ENCODE results near the gene SKI.
"Not testable (repeated sequence)": the region's sequence is repeated elsewhere in the genome, so short reads cannot be mapped to it uniquely, and the experiment has no call there.

SKI gene

DNA sequence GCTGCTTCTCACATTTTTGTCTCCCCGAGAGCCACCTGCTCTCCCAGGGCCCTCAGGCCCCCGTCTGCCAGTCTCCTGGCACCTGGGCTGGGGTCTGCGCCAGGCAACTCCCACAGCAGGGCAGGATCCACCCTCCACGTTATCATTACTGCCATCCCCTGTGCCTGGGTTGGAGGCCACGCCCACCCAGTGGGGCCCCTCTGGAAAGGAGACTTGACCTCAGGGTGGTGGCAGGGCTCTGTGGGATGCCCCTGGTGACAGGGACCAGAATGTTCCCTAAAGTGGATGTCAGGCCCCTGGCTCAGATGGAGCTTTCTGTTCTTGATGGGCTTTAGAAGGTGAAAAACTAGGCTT lies 66.6 kb downstream of the SKI start:
- H3K4me3 ChIP-seq (ENCODE audit: low read depth, low read length), result no peak overlapping the region
- in situ Hi-C loops (cut with HindIII; ENCODE audit: low pct_ligation_motif_present, low sequenced_read_pairs), result no loop called here
- H3K36me3 ChIP-seq (replicated peaks), result no peaks in the 10 kb centered on the region
- H3K27me3 ChIP-seq (replicated peaks), result no peaks in the 10 kb centered on the region
- TF ChIP-seq, protein P1, sequence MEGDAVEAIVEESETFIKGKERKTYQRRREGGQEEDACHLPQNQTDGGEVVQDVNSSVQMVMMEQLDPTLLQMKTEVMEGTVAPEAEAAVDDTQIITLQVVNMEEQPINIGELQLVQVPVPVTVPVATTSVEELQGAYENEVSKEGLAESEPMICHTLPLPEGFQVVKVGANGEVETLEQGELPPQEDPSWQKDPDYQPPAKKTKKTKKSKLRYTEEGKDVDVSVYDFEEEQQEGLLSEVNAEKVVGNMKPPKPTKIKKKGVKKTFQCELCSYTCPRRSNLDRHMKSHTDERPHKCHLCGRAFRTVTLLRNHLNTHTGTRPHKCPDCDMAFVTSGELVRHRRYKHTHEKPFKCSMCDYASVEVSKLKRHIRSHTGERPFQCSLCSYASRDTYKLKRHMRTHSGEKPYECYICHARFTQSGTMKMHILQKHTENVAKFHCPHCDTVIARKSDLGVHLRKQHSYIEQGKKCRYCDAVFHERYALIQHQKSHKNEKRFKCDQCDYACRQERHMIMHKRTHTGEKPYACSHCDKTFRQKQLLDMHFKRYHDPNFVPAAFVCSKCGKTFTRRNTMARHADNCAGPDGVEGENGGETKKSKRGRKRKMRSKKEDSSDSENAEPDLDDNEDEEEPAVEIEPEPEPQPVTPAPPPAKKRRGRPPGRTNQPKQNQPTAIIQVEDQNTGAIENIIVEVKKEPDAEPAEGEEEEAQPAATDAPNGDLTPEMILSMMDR (IDR thresholded peaks at IDR 0.05; ENCODE audit: low read depth, low read length, missing control alignments), result no peak
- no peak for DNase-seq
- no peak overlapping the region for H3K27ac ChIP-seq

DNA sequence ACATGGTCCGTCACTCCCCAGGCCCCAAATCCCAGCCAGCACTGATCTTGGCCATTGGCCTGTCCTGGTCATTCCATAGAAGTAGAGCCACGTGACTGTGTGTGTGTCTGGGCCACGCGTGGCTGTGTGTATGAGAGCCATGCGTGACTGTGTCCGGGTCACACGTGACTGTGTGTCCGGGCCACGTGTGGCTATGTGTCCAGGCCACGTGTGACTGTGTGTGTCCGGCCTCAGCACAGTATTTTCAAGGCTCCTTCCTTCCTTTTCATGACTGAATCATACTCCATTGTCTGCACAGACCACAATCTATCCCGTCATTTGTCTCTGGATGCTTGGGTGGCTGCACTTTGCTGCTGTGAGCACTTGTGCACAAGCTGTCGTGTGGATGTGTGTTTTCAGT lies 67.4 kb downstream of the SKI start:
- Histone ChIP-seq H3K27me3 (replicated peaks) (no peaks in the 10 kb centered on the region), H3K4me3 (ENCODE audit: low read depth, low read length) (no peak overlapping the region)
- in situ Hi-C loops (cut with HindIII; ENCODE audit: low pct_ligation_motif_present, low sequenced_read_pairs), result no loop called here

DNA sequence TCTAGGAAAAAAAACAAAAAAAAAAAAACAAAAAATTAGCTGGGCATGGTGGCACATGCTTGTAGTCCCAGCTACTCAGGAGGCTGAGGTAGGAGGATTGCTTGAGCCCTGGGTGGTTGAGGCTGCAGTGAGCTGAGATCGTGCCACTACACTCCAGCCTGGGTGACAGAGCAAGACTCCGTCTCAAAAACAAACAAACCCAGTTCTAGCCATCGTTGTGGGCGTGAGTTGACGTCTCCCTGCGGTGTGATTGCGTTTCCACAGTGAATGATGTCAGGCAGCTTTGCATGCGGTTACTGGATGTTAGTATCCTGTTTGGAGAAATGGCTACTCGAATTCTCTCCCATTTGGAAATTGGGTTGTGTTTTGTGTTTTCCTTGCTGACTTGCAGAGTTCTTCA lies 68.1 kb downstream of the SKI start:
- peak; percentile 75 for DNase-seq
- in situ Hi-C loops (cut with HindIII; ENCODE audit: low pct_ligation_motif_present, low sequenced_read_pairs); H3K36me3 ChIP-seq (replicated peaks); H3K4me3 ChIP-seq (ENCODE audit: low read depth, low read length); H3K27me3 ChIP-seq (replicated peaks): not testable (repeated sequence)
- H3K27ac ChIP-seq, result peak overlapping the region; percentile 4

More for the DNA sequence above, 67.4 kb downstream of the SKI start:
- TF ChIP-seq, protein P1 (IDR thresholded peaks at IDR 0.05; ENCODE audit: low read depth, low read length, missing control alignments), result no peak
- H3K27ac ChIP-seq, result no peak overlapping the region
- DNase-seq, result no peak
- H3K36me3 ChIP-seq (replicated peaks), result no peaks in the 10 kb centered on the region

DNA sequence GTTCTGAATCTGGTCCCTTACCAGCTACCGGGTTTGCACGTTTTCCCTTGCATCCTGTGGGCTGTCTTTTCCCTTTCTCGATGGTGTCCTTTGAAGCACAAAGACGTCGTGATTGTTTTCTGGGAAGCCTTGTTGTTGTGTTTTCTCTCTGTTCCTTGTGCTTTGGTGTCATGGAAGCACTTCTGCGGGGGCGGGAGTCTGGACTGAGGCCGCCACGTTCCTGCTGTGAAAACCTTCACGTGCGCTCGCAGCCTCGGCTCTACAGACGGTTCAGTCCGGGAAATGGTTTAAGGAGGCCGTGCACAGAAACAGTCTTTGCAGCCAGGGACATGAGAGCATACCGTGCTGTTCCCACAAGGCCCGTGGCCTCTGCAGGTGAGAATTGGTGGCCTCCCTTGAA lies 68.5 kb downstream of the SKI start:
- in situ Hi-C loops (cut with HindIII; ENCODE audit: low pct_ligation_motif_present, low sequenced_read_pairs), result no loop called here
- TF ChIP-seq, protein P1 (IDR thresholded peaks at IDR 0.05; ENCODE audit: low read depth, low read length, missing control alignments), result no peak
- no peak for DNase-seq
- H3K27me3 ChIP-seq (replicated peaks), result no peaks in the 10 kb centered on the region
- peak overlapping the region; percentile 4 for H3K27ac ChIP-seq
- no peak overlapping the region for H3K4me3 ChIP-seq (ENCODE audit: low read depth, low read length)
- H3K36me3 ChIP-seq (replicated peaks), result no peaks in the 10 kb centered on the region

DNA sequence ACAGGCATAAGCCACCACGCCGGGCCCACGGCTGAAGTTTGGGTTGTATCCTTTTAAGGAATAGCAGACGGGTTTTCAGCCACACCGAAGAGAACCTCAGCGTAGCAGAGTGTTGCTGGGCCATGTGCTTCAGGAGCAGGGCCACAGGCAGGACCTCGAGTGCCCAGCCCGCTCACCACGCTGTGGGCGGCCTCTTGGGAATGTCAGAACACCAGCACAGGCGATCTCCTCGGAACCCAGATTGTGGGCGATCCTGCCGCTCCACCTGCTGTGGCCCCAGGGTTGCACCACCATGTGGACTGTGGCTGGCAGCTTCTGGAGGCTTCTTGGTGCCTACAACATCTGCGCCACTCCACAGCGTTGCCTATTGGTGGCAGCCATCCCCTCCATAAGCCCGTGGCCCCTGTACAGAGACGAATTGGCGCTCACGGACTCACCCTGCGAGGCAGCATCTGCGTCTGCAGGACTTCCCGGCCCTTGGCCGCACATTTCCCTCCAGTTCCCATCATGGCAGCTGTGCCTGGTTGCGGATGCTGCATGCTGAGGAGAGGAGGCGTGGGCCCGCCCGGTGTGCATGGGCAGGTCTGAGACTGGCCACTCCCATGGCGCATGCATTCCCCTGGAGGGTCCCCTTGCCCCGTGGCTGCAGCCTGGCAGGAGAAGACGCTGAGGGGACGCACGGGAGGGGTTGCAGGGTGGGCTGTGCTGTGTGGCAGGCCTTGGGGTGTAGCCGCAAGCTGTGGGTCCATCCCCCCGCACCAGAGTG lies 69.3 kb downstream of the SKI start:
- TF ChIP-seq, protein P1 (IDR thresholded peaks at IDR 0.05; ENCODE audit: low read depth, low read length, missing control alignments), result no peak
- no peak for DNase-seq
- Histone ChIP-seq H3K36me3 (replicated peaks) (no peaks in the 10 kb centered on the region), H3K27ac (no peak overlapping the region), H3K27me3 (replicated peaks) (no peaks in the 10 kb centered on the region), H3K4me3 (ENCODE audit: low read depth, low read length) (no peak overlapping the region)
- in situ Hi-C loops (cut with HindIII; ENCODE audit: low pct_ligation_motif_present, low sequenced_read_pairs), result no loop called here

DNA sequence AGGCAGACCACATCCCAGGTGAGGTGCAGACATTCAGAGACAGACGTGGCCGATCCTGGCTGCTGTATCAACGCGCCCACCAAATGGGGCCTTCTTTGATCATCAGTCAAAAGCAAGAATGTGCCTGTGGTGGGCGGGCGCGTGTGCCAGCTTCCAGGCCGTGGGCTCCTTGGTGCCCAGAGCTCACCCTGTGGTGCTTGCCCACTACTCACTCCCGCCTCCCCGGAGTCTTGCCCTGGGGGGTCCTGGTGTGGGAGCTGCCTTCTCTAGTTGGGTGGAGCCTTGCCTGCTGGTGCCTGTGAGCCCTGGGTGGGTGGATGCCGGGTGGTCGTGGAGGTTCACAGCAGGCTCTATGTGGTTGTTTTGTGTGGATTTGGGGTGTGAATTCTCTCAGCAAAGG lies 70.6 kb downstream of the SKI start:
- Histone ChIP-seq H3K27me3 (replicated peaks) (no peaks in the 10 kb centered on the region), H3K4me3 (ENCODE audit: low read depth, low read length) (no peak overlapping the region), H3K27ac (no peak overlapping the region), H3K36me3 (replicated peaks) (peaks cover 4% of the 10 kb centered on the region)
- TF ChIP-seq, protein P1 (IDR thresholded peaks at IDR 0.05; ENCODE audit: low read depth, low read length, missing control alignments), result no peak
- in situ Hi-C loops (cut with HindIII; ENCODE audit: low pct_ligation_motif_present, low sequenced_read_pairs), result no loop called here
- DNase-seq, result no peak
